Measurements from ENCODE around the gene CLDN25.

DNA sequence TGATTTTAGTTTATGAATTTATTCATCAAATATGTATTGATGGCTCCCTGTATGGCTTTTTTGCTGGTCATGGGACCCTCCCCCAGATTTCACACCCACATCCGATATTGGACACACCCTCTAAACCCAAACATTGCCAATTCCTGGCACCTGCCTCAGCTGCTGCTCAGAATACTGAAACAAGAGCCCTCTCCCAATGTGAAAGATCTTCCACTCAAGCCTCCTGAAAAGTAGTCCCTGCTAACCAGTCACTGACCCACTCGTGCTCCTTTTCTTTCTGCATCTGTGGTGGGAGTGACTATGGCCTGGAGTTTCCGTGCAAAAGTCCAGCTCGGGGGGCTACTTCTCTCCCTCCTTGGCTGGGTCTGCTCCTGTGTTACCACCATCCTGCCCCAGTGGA, at the start of gene CLDN25:
- TF ChIP-seq CTCF (IDR thresholded peaks at IDR 0.05) (no peak), POLR2A (IDR thresholded peaks at IDR 0.05) (no peak)
